K562 (cell line): Measurements from ENCODE around the gene KIF15. TPM values are rescaled to one million over a fixed set of nuclear protein-coding genes. Genes with fewer than 3 reads are reported as not detected.

ENCODE experiments used
- ATF7 ChIP-seq: fragments of 450-650 bp; IDR thresholded peaks from 2 replicates; pipeline ENCODE4 v1.7.1; 2014; ENCODE audit warnings: mild to moderate bottlenecking, moderate library complexity
- BCL6 ChIP-seq: fragments of 250-450 bp; sonication (Bioruptor Pico); IDR thresholded peaks from 2 replicates; pipeline ENCODE4 v1.4.0; 2020
- CEBPB ChIP-seq: fragments of 450-650 bp; IDR thresholded peaks from 2 replicates; pipeline ENCODE4 v1.6.1; 2016; ENCODE audit warnings: missing genetic modification characterization, missing compliant biosample characterization
- CEBPG ChIP-seq, 3 experiments: fragments of 200-800 bp in 1 of 3; sonication (Bioruptor generic) in 1 of 3; sonication (generic) in 1 of 3; formaldehyde crosslinking in 1 of 3; IDR thresholded peaks in 2 of 3; conservative IDR thresholded peaks in 1 of 3; 2 replicates each; pipeline versions ENCODE4 v1.6.1 to v1.8.0; 2016 to 2022; ENCODE audit warnings: missing compliant biosample characterization in 2 of 3, missing genetic modification characterization in 2 of 3, mild to moderate bottlenecking in 1 of 3, missing genetic modification reagents in 1 of 3
- CREBBP ChIP-seq: IDR thresholded peaks from one replicate; pipeline ENCODE4 v1.6.1; 2012; ENCODE audit warnings: low read depth, mild to moderate bottlenecking, control low read depth, inconsistent platforms, low read length
- E2F8 ChIP-seq: fragments of 450-650 bp; IDR thresholded peaks from 2 replicates; pipeline ENCODE4 v1.7.1; 2018; ENCODE audit warnings: mild to moderate bottlenecking, low read depth; ENCODE audit not compliant: partially characterized antibody
- GTF2F1 ChIP-seq: IDR thresholded peaks from 2 replicates; pipeline ENCODE4 v1.6.1; 2011; ENCODE audit warnings: low read depth, low read length, improper control_type of control experiment
- HOXB6 ChIP-seq: fragments of 250-450 bp; sonication (Bioruptor Pico); IDR thresholded peaks from 2 replicates; pipeline ENCODE4 v1.5.1; 2022; ENCODE audit warnings: mild to moderate bottlenecking, borderline replicate concordance
- IRF2 ChIP-seq: sonication (generic); formaldehyde crosslinking; IDR thresholded peaks from 2 replicates; pipeline ENCODE4 v1.8.1; 2022; ENCODE audit warnings: mild to moderate bottlenecking, missing genetic modification reagents
- MEF2D ChIP-seq: conservative IDR thresholded peaks from 2 replicates; pipeline ENCODE4 v1.6.1; 2016; ENCODE audit warnings: low read depth, missing genetic modification characterization, missing compliant biosample characterization
- PRPF4 ChIP-seq: fragments of 200-400 bp; formaldehyde crosslinking; IDR thresholded peaks from one replicate; pipeline ENCODE4 v1.6.1; 2017; ENCODE audit warnings: low read length, low read depth, mild to moderate bottlenecking; ENCODE audit not compliant: insufficient read depth, poor library complexity, severe bottlenecking
- RB1 ChIP-seq: fragments of 450-650 bp; IDR thresholded peaks from 2 replicates; pipeline ENCODE4 v1.6.1; 2017; ENCODE audit warnings: low read depth, mild to moderate bottlenecking
- RBM15 ChIP-seq: fragments of 200-400 bp; formaldehyde crosslinking; IDR thresholded peaks from 2 replicates; pipeline ENCODE4 v1.6.1; 2018; ENCODE audit warnings: mild to moderate bottlenecking, low read length, moderate library complexity; ENCODE audit not compliant: insufficient read depth
- TBL1XR1 ChIP-seq, 2 experiments: IDR thresholded peaks; 2 replicates each; pipeline ENCODE4 v1.6.1; 2012; ENCODE audit warnings: improper control_type of control experiment in 2 of 2, low read length in 2 of 2, mild to moderate bottlenecking in 1 of 2
- TCF3 ChIP-seq: sonication (generic); formaldehyde crosslinking; IDR thresholded peaks from 2 replicates; pipeline ENCODE4 v1.4.0; 2020; ENCODE audit warnings: mild to moderate bottlenecking, missing genetic modification reagents
- THAP12 ChIP-seq: fragments of 250-450 bp; sonication (Bioruptor Pico); IDR thresholded peaks from 2 replicates; pipeline ENCODE4 v1.9.0; 2021; ENCODE audit warnings: mild to moderate bottlenecking, inconsistent platforms
- ZBTB17 ChIP-seq: fragments of 450-650 bp; formaldehyde crosslinking; IDR thresholded peaks from 2 replicates; pipeline ENCODE4 v1.4.0; 2020; ENCODE audit warnings: mild to moderate bottlenecking
- ZNF764 ChIP-seq: fragments of 250-450 bp; sonication (Bioruptor Pico); IDR thresholded peaks from 2 replicates; pipeline ENCODE4 v1.4.0; 2020; ENCODE audit warnings: low read depth, mild to moderate bottlenecking, moderate library complexity
- ZZZ3 ChIP-seq: fragments of 450-650 bp; IDR thresholded peaks from 2 replicates; pipeline ENCODE4 v1.6.1; 2016; ENCODE audit warnings: antibody characterized with exemption, mild to moderate bottlenecking, moderate library complexity
- polyA plus RNA-seq, 8 experiments: library from polyadenylated mRNA; depleted of rRNA in 4 of 8; stranded (reverse) in 5 of 8; unstranded in 3 of 8; fragments of >200 nt; fragmentation: Nextera tagmentation in 2 of 8; fragmentation: Illumina TruSeq in 1 of 8; extraction: Ambion mirVana in 2 of 8; extraction: Trizol in 1 of 8; gene quantifications; 2 replicates each; pipeline versions ENCODE4 v1.2.1 to v1.2.3, GENCODE V29; 2011 to 2014; ENCODE audit warnings: inconsistent platforms in 1 of 8, missing spikeins in 1 of 8
- total RNA-seq, 7 experiments: library from RNA; depleted of rRNA in 6 of 7; stranded (reverse); fragments of >200 nt in 6 of 7; fragmentation: Illumina TruSeq in 2 of 7; extraction: Trizol in 2 of 7; gene quantifications; 2 replicates each; pipeline versions ENCODE4 v1.2.1 to v1.2.3, GENCODE V29; 2011 to 2021; ENCODE audit warnings: low replicate concordance in 1 of 7
- TF ChIP-seq, protein P1 (sequence below), 2 experiments: fragments of 450-650 bp; IDR thresholded peaks; 2 replicates each; pipeline ENCODE4 v1.6.1; 2016
- TF ChIP-seq, protein P2 (sequence below): fragments of 250-450 bp; sonication (Bioruptor Pico); IDR thresholded peaks from 2 replicates; pipeline ENCODE4 v1.8.0; 2021; ENCODE audit warnings: borderline replicate concordance, mild to moderate bottlenecking, moderate library complexity; ENCODE audit not compliant: poor library complexity, severe bottlenecking

KIF15 gene
- total and polyA plus RNA-seq, 9 of the 15 experiments (the other 6 are each of a cell fraction or from before 2014, with no cell fraction given), result 9.0 to 45.9 (median 26.0) TPM

DNA sequence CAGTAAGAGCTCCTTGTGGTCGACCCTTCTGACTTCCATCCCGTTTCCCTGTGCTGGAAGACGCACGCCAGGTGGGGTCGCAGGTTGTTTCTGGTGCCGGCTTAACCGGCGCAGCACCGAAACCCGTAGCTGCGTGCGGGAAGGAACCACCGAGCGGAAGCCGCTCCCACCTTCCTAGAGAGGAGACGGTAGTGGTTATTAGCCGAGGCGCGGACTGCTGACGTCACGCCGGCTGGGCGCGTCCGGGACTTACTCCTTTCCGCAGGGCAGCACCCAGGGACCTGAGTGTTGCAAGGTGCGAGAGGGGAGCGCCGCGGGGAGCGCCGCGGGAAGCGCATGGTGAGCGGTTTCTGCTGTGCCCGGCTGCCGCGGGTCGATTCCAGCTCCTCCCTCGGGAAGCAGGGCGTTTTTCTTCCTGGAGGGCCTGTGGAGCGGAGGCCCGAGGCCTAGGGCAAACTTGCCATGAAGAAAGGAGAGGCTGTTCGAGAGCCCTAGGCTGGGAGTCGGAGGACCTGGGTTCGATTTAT, 32.1 kb upstream of the KIF15 start, which contains the start of gene ZNF501 (continued):
- TF ChIP-seq, protein P1, sequence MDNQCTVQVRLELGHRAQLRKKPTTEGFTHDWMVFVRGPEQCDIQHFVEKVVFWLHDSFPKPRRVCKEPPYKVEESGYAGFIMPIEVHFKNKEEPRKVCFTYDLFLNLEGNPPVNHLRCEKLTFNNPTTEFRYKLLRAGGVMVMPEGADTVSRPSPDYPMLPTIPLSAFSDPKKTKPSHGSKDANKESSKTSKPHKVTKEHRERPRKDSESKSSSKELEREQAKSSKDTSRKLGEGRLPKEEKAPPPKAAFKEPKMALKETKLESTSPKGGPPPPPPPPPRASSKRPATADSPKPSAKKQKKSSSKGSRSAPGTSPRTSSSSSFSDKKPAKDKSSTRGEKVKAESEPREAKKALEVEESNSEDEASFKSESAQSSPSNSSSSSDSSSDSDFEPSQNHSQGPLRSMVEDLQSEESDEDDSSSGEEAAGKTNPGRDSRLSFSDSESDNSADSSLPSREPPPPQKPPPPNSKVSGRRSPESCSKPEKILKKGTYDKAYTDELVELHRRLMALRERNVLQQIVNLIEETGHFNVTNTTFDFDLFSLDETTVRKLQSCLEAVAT (IDR thresholded peaks at IDR 0.05), result peak; percentile 67 to 82; a peak in 2 of 4 replicates
- TF ChIP-seq PRPF4 (no peak), CEBPG (CRISPR knock-in tag; IDR thresholded peaks at IDR 0.05) (peak; percentile 43; the same call in 1 of the 2 replicates), CEBPG (tag; conservative IDR thresholded peaks at IDR 0.05 in 1 of 2, IDR thresholded peaks at IDR 0.05 in 1 of 2) (no peak), CEBPB (peak; percentile 89), RB1 (peak; percentile 84), HOXB6 (no peak), ZBTB17 (CRISPR knock-in tag) (peak; percentile 47; the same call in 1 of the 2 replicates), IRF2 (CRISPR knock-in tag) (no peak), TBL1XR1 (IDR thresholded peaks at IDR 0.05; ENCODE audit: low read length in 2 of 2) (peak; percentile 91 to 92), RBM15 (no peak), BCL6 (no peak), E2F8 (peak; percentile 76), TCF3 (CRISPR knock-in tag) (0 out of 2 replicates have a peak, but pooled peaks have one; percentile 19), MEF2D (tag) (0 out of 2 replicates have a peak, but pooled peaks have one; percentile 18), CREBBP (no peak), ZNF764 (CRISPR knock-in tag) (no peak), ATF7 (peak; percentile 91), GTF2F1 (0 out of 2 replicates have a peak, but pooled peaks have one; percentile 47), THAP12 (CRISPR knock-in tag) (peak; percentile 99), ZZZ3 (no peak)
- TF ChIP-seq, protein P2, sequence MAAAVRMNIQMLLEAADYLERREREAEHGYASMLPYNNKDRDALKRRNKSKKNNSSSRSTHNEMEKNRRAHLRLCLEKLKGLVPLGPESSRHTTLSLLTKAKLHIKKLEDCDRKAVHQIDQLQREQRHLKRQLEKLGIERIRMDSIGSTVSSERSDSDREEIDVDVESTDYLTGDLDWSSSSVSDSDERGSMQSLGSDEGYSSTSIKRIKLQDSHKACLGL (CRISPR knock-in tag), result no peak
